ENCODE results near the gene AHSP. TPM values are rescaled to one million over a fixed set of nuclear protein-coding genes. Genes with fewer than 3 reads are reported as not detected.

Gene AHSP
- total and polyA plus RNA-seq, 2 donors (not counting 1 experiment from before 2014, with no cell fraction given) = not detected

DNA sequence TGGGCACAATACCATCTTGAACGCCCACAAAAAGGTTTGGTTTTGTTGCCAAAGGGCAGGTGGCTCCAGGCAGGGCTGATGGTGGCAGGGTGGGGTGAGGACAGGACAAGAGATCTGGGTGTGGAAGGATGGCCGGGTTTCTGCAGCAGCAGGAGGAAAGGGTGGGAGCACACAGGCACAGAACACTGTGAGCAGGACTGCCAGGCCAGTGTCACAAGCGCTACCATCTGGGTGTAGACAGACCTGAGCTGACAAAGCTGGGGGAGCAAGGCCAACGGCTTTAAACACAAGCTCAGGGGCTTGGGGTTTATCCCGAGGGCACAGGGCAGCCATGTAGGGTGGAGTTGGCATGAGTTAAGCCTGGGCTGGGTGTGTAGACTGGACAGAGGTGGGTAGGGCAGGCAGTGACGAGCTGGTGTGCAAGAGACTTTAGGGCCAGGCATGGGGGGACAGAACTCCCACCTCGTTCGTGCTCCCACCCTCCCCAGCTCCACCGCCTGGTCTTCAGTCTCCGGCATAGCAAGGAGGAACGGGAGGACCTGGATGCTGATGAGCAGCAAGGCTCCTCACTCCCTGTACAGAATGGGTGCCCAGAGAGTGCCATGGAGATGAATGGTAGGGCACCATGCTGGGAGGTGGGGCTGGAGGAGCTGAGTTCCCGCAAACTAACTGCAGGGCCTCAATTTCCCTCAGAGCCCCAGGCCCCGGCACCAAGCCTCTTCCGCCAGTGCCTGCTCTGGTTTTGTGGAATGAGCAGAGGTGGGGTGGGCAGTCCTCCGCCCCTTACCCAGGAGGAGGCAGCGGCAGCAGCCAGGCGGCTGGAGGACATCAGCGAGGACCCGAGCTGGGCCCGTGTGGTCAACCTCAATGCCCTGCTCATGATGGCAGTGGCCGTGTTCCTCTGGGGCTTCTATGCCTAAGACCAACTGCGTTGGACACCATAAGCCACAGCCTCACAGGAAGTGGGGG, 37.8 kb upstream of the AHSP start:
- Histone ChIP-seq H3K9me3 (ENCODE audit: control extremely low read depth in 1 of 3, control insufficient read depth in 2 of 3, insufficient read depth in 1 of 3, low read length in 2 of 3) (peaks cover 0 to 5% (median 0%) of the 10 kb centered on the region in 3 donors), H3K4me3 (ENCODE audit: control extremely low read depth in 1 of 5, extremely low read depth in 1 of 5, insufficient read depth in 1 of 5, low read depth in 2 of 5, low read length in 4 of 5) (no peak overlapping the region), H3K27ac (ENCODE audit: low read length in 2 of 2) (no peak overlapping the region), H3K4me2 (replicated peaks; ENCODE audit: low read depth, low read length, poor library complexity, severe bottlenecking) (no peak overlapping the region), H3K36me3 (replicated peaks in 1 of 2; ENCODE audit: control extremely low read depth in 1 of 2, control insufficient read depth in 1 of 2, extremely low read depth in 1 of 2, insufficient read depth in 2 of 2, low read length in 1 of 2) (peaks cover 0 to 23% of the 10 kb centered on the region in 2 experiments), H3K9ac (ENCODE audit: low read length) (no peak overlapping the region), H3K79me2 (ENCODE audit: control insufficient read depth, insufficient read depth, low read length) (no peaks in the 10 kb centered on the region), H4K20me1 (ENCODE audit: control insufficient read depth, insufficient read depth, low read length, poor library complexity, severe bottlenecking) (peaks cover 6% of the 10 kb centered on the region), H3K27me3 (replicated peaks in 1 of 4; ENCODE audit: control extremely low read depth in 1 of 4, control insufficient read depth in 3 of 4, insufficient read depth in 4 of 4, low read length in 3 of 4) (peaks cover 0 to 12% (median 4%) of the 10 kb centered on the region in 4 experiments), H2AFZ (ENCODE audit: insufficient read depth, low read depth, low read length, poor library complexity, severe bottlenecking) (no peak overlapping the region), H3K4me1 (ENCODE audit: control insufficient read depth in 2 of 2, insufficient read depth in 2 of 2, low read length in 2 of 2) (peaks cover 10 to 16% of the 10 kb centered on the region in 2 donors)
- ChIA-PET POLR2A (interaction anchor here (0.6 to 2.1 kb wide), 2 partner anchors 13 to 449 kb away, joined by 3 to 6 read pairs; no protein-coding TSS in a partner anchor), CTCF (interaction anchor here (0.6 kb wide), 1 partner anchor 376 kb away, joined by 3 read pairs; no protein-coding TSS in a partner anchor)
- ATAC-seq (ENCODE audit: low read depth) = no peak
- intact Hi-C loops (cut with micrococcal nuclease) = no loop called here
- Mint-ChIP-seq H3K27ac (peak overlapping the region; percentile 52), H3K4me3 (peak overlapping the region; percentile 52), H3K4me1 (peaks cover 12% of the 10 kb centered on the region), H3K9me3 (ENCODE audit: insufficient read depth) (no peaks in the 10 kb centered on the region), H3K27me3 (peaks cover 3% of the 10 kb centered on the region)
- 94% methylated on average over 21 of the region's 22 CpGs for WGBS (ENCODE audit: insufficient coverage)
- no peak for DNase-seq
- no peak for TF ChIP-seq EZH2 (IDR thresholded peaks at IDR 0.05; ENCODE audit: borderline replicate concordance, insufficient read depth, low read depth, low read length, poor library complexity, severe bottlenecking)
- TF ChIP-seq, protein P1, sequence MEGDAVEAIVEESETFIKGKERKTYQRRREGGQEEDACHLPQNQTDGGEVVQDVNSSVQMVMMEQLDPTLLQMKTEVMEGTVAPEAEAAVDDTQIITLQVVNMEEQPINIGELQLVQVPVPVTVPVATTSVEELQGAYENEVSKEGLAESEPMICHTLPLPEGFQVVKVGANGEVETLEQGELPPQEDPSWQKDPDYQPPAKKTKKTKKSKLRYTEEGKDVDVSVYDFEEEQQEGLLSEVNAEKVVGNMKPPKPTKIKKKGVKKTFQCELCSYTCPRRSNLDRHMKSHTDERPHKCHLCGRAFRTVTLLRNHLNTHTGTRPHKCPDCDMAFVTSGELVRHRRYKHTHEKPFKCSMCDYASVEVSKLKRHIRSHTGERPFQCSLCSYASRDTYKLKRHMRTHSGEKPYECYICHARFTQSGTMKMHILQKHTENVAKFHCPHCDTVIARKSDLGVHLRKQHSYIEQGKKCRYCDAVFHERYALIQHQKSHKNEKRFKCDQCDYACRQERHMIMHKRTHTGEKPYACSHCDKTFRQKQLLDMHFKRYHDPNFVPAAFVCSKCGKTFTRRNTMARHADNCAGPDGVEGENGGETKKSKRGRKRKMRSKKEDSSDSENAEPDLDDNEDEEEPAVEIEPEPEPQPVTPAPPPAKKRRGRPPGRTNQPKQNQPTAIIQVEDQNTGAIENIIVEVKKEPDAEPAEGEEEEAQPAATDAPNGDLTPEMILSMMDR (IDR thresholded peaks at IDR 0.05) = no peak

Measured in B cell (primary cell).